Liver (tissue), 3 donors: ENCODE data around the gene EFNB1.

Source experiments
- EGR1 ChIP-seq, 2 donors: IDR thresholded peaks; 2 replicates each; pipeline ENCODE4 v1.6.1; 2016 to 2018; ENCODE audit warnings: antibody characterized with exemption in 2 of 2, low read depth in 2 of 2
- GABPA ChIP-seq, 2 donors: IDR thresholded peaks in 1 of 2; conservative IDR thresholded peaks in 1 of 2; 2 replicates each; pipeline ENCODE4 v1.6.1; 2016; ENCODE audit warnings: antibody characterized with exemption in 2 of 2, mild to moderate bottlenecking in 1 of 2, moderate library complexity in 1 of 2
- HNF4A ChIP-seq, 2 donors: conservative IDR thresholded peaks; 2 replicates each; pipeline ENCODE4 v1.6.1; 2016; ENCODE audit warnings: antibody characterized with exemption in 2 of 2, mild to moderate bottlenecking in 2 of 2
- JUND ChIP-seq, 2 donors: IDR thresholded peaks; 2 replicates each; pipeline ENCODE4 v1.6.1; 2016; ENCODE audit warnings: antibody characterized with exemption in 2 of 2
- NR2F2 ChIP-seq: IDR thresholded peaks from 2 replicates; pipeline ENCODE4 v1.6.1; 2016; ENCODE audit warnings: antibody characterized with exemption
- RAD21 ChIP-seq, 2 donors: IDR thresholded peaks; 2 replicates each; pipeline ENCODE4 v1.6.1; 2016; ENCODE audit warnings: antibody characterized with exemption in 2 of 2, mild to moderate bottlenecking in 2 of 2
- RXRA ChIP-seq, 2 donors: IDR thresholded peaks; 2 replicates each; pipeline ENCODE4 v1.6.1; 2017 to 2018; ENCODE audit warnings: antibody characterized with exemption in 2 of 2, mild to moderate bottlenecking in 1 of 2
- SP1 ChIP-seq: IDR thresholded peaks from 2 replicates; pipeline ENCODE4 v1.6.1; 2018; ENCODE audit warnings: antibody characterized with exemption, mild to moderate bottlenecking
- TAF1 ChIP-seq: conservative IDR thresholded peaks from 2 replicates; pipeline ENCODE4 v1.6.1; 2016; ENCODE audit warnings: antibody characterized with exemption, mild to moderate bottlenecking
- TF ChIP-seq, protein P1 (sequence below): fragments of 150-350 bp; IDR thresholded peaks from 2 replicates; pipeline ENCODE4 v1.5.1; 2017; ENCODE audit warnings: improper control_type of control experiment, low read depth, low read length; ENCODE audit not compliant: missing input control
- TF ChIP-seq, protein P2 (sequence below): IDR thresholded peaks from 2 replicates; pipeline ENCODE4 v1.6.1; 2016; ENCODE audit warnings: antibody characterized with exemption
- TF ChIP-seq, protein P3 (sequence below): IDR thresholded peaks from 2 replicates; pipeline ENCODE4 v1.6.1; 2016; ENCODE audit warnings: antibody characterized with exemption, mild to moderate bottlenecking
- TF ChIP-seq, protein P4 (sequence below): IDR thresholded peaks from 2 replicates; pipeline ENCODE4 v1.6.1; 2016; ENCODE audit warnings: antibody characterized with exemption
- donor health status: healthy.
- donor health status: healthy.

DNA sequence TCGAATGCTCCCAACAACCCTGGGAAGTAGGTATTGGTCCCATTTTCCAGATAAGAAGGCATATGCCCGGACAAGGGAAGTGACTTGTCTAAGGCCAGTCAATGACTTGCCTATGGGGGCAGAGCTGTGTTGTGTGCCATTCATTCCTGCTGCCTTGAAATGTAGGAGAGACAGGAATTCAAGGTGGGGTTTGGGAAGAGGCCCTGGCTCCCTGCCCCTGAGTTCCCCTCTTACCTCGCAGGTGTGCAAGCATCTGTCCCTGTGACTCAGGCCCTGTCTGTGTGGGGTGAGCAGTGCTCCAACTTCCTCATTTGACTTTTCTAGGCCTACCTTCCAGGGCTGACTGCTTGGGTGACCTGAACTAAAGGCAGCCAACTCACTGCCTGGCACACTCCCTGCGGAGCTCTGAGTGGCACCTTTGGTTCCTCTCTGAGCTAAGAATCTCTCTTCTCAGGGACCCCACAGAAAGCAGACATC, 5.1 kb downstream of the EFNB1 start:
- TF ChIP-seq, protein P1, sequence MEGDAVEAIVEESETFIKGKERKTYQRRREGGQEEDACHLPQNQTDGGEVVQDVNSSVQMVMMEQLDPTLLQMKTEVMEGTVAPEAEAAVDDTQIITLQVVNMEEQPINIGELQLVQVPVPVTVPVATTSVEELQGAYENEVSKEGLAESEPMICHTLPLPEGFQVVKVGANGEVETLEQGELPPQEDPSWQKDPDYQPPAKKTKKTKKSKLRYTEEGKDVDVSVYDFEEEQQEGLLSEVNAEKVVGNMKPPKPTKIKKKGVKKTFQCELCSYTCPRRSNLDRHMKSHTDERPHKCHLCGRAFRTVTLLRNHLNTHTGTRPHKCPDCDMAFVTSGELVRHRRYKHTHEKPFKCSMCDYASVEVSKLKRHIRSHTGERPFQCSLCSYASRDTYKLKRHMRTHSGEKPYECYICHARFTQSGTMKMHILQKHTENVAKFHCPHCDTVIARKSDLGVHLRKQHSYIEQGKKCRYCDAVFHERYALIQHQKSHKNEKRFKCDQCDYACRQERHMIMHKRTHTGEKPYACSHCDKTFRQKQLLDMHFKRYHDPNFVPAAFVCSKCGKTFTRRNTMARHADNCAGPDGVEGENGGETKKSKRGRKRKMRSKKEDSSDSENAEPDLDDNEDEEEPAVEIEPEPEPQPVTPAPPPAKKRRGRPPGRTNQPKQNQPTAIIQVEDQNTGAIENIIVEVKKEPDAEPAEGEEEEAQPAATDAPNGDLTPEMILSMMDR, result no peak
- TF ChIP-seq HNF4A (conservative IDR thresholded peaks at IDR 0.05) (no peak), GABPA (IDR thresholded peaks at IDR 0.05 in 1 of 2, conservative IDR thresholded peaks at IDR 0.05 in 1 of 2) (no peak), RXRA (IDR thresholded peaks at IDR 0.05) (no peak), RAD21 (IDR thresholded peaks at IDR 0.05) (no peak), JUND (IDR thresholded peaks at IDR 0.05) (no peak), EGR1 (IDR thresholded peaks at IDR 0.05; ENCODE audit: low read depth in 2 of 2) (no peak), NR2F2 (no peak), TAF1 (no peak), SP1 (no peak)
- TF ChIP-seq, protein P2, sequence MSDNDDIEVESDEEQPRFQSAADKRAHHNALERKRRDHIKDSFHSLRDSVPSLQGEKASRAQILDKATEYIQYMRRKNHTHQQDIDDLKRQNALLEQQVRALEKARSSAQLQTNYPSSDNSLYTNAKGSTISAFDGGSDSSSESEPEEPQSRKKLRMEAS, result no peak
- TF ChIP-seq, protein P3, sequence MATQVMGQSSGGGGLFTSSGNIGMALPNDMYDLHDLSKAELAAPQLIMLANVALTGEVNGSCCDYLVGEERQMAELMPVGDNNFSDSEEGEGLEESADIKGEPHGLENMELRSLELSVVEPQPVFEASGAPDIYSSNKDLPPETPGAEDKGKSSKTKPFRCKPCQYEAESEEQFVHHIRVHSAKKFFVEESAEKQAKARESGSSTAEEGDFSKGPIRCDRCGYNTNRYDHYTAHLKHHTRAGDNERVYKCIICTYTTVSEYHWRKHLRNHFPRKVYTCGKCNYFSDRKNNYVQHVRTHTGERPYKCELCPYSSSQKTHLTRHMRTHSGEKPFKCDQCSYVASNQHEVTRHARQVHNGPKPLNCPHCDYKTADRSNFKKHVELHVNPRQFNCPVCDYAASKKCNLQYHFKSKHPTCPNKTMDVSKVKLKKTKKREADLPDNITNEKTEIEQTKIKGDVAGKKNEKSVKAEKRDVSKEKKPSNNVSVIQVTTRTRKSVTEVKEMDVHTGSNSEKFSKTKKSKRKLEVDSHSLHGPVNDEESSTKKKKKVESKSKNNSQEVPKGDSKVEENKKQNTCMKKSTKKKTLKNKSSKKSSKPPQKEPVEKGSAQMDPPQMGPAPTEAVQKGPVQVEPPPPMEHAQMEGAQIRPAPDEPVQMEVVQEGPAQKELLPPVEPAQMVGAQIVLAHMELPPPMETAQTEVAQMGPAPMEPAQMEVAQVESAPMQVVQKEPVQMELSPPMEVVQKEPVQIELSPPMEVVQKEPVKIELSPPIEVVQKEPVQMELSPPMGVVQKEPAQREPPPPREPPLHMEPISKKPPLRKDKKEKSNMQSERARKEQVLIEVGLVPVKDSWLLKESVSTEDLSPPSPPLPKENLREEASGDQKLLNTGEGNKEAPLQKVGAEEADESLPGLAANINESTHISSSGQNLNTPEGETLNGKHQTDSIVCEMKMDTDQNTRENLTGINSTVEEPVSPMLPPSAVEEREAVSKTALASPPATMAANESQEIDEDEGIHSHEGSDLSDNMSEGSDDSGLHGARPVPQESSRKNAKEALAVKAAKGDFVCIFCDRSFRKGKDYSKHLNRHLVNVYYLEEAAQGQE, result no peak
- TF ChIP-seq, protein P4, sequence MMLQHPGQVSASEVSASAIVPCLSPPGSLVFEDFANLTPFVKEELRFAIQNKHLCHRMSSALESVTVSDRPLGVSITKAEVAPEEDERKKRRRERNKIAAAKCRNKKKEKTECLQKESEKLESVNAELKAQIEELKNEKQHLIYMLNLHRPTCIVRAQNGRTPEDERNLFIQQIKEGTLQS, result no peak
